B cell (primary cell): ENCODE results near the gene THBS2. TPM values are rescaled to one million over a fixed set of nuclear protein-coding genes. Genes with fewer than 3 reads are reported as not detected.
"Not testable (repeated sequence)": the region's sequence is repeated elsewhere in the genome, so short reads cannot be mapped to it uniquely, and the experiment has no call there.

Experiments used
- ATAC-seq: fragments of 200-7000 bp; cut with Tn5 transposase; one replicate; pipeline ENCODE4 v1.10.0; 2021; ENCODE audit warnings: low read depth, mild to moderate bottlenecking, moderate number of reproducible peaks, moderate library complexity
- CTCF ChIA-PET: fragments of 350-600 bp; sonication (Branson Sonifier 250); formaldehyde crosslinking; loops from one replicate; lab custom pipeline; 2021; ENCODE audit warnings: antibody characterized with exemption, inconsistent platforms; lab: Charles Lee
- POLR2A ChIA-PET: fragments of 350-600 bp; sonication (Branson Sonifier 250); formaldehyde crosslinking; loops from one replicate; lab custom pipeline; 2021; ENCODE audit warnings: antibody characterized with exemption; lab: Charles Lee
- DNase-seq: peaks from one replicate; pipeline ENCODE4 v3.0.0; 2013
- H2AFZ ChIP-seq: 2 replicates; pipeline ENCODE4 v1.6.1; 2012; ENCODE audit warnings: mild to moderate bottlenecking, low read depth, low read length; ENCODE audit not compliant: insufficient read depth, poor library complexity, severe bottlenecking
- H3K27ac ChIP-seq, 2 donors: 1 replicate in 1 of 2; 2 replicates in 1 of 2; pipeline ENCODE4 v1.5.1; 2012 to 2013; ENCODE audit warnings: low read length in 2 of 2, mild to moderate bottlenecking in 2 of 2, moderate library complexity in 1 of 2
- H3K27me3 ChIP-seq, 4 experiments: fragments of 200-600 bp in 1 of 4; sonication (generic) in 1 of 4; replicated peaks in 1 of 4; 1 replicate in 2 of 4; 2 replicates in 2 of 4; pipeline versions ENCODE4 v1.6.1 to v1.7.0; 2013 to 2016; ENCODE audit warnings: low read length in 3 of 4, mild to moderate bottlenecking in 2 of 4, mixed read lengths in 1 of 4, moderate library complexity in 1 of 4; ENCODE audit not compliant: insufficient read depth in 4 of 4, control insufficient read depth in 3 of 4; ENCODE audit errors: control extremely low read depth in 1 of 4
- H3K36me3 ChIP-seq, 2 experiments: replicated peaks in 1 of 2; 1 replicate in 1 of 2; 2 replicates in 1 of 2; pipeline versions ENCODE4 v1.6.1 to v1.7.1; 2013; ENCODE audit warnings: low read length in 1 of 2; ENCODE audit not compliant: insufficient read depth in 2 of 2, control insufficient read depth in 1 of 2; ENCODE audit errors: control extremely low read depth in 1 of 2, extremely low read depth in 1 of 2
- H3K4me1 ChIP-seq, 2 donors: fragments of 200-600 bp in 1 of 2; sonication (generic) in 1 of 2; 1 replicate in 1 of 2; 2 replicates in 1 of 2; pipeline versions ENCODE4 v1.5.1 to v1.6.1; 2013 to 2017; ENCODE audit warnings: low read length in 2 of 2; ENCODE audit not compliant: control insufficient read depth in 2 of 2, insufficient read depth in 2 of 2
- H3K4me2 ChIP-seq: replicated peaks from 2 replicates; pipeline ENCODE3; 2012; ENCODE audit warnings: mild to moderate bottlenecking, low read depth, low read length; ENCODE audit not compliant: poor library complexity, severe bottlenecking
- H3K4me3 ChIP-seq, 5 experiments: fragments of 200-600 bp in 1 of 5; sonication (generic) in 1 of 5; 1 replicate in 3 of 5; 2 replicates in 2 of 5; pipeline versions ENCODE4 v1.5.1 to v1.7.0; 2011 to 2016; ENCODE audit warnings: low read length in 4 of 5, mild to moderate bottlenecking in 4 of 5, low read depth in 2 of 5, control low read depth in 1 of 5, moderate library complexity in 1 of 5; ENCODE audit not compliant: insufficient read depth in 1 of 5; ENCODE audit errors: control extremely low read depth in 1 of 5, extremely low read depth in 1 of 5
- H3K79me2 ChIP-seq: fragments of 200-600 bp; sonication (generic); one replicate; pipeline ENCODE4 v1.6.0; 2016; ENCODE audit warnings: low read length; ENCODE audit not compliant: control insufficient read depth, insufficient read depth
- H3K9ac ChIP-seq: fragments of 200-600 bp; sonication (generic); 2 replicates; pipeline ENCODE4 v1.6.1; 2017; ENCODE audit warnings: mild to moderate bottlenecking, low read length, moderate library complexity
- H3K9me3 ChIP-seq, 3 donors: one replicate each; pipeline versions ENCODE4 v1.6.1 to v1.7.1; 2013; ENCODE audit warnings: low read length in 2 of 3; ENCODE audit not compliant: control insufficient read depth in 2 of 3, insufficient read depth in 1 of 3; ENCODE audit errors: control extremely low read depth in 1 of 3
- H4K20me1 ChIP-seq: 2 replicates; pipeline ENCODE4 v1.6.0; 2012; ENCODE audit warnings: mild to moderate bottlenecking, low read length; ENCODE audit not compliant: insufficient read depth, control insufficient read depth, poor library complexity, severe bottlenecking
- H3K27ac Mint-ChIP-seq: one replicate; pipeline ENCODE4 v1.8.0; 2021; ENCODE audit warnings: mixed read lengths
- H3K27me3 Mint-ChIP-seq: one replicate; pipeline ENCODE4 v1.8.0; 2021; ENCODE audit warnings: mixed read lengths
- H3K4me1 Mint-ChIP-seq: one replicate; pipeline ENCODE4 v1.8.0; 2021; ENCODE audit warnings: mixed read lengths
- H3K4me3 Mint-ChIP-seq: one replicate; pipeline ENCODE4 v1.8.0; 2021; ENCODE audit warnings: mixed read lengths
- H3K9me3 Mint-ChIP-seq: one replicate; pipeline ENCODE4 v1.8.0; 2022; ENCODE audit warnings: mixed read lengths; ENCODE audit not compliant: insufficient read depth
- CTCF ChIP-seq: fragments of 200-600 bp; IDR thresholded peaks from one replicate; pipeline ENCODE4 v1.8.0; 2022; ENCODE audit warnings: antibody characterized with exemption, mild to moderate bottlenecking
- EZH2 ChIP-seq: IDR thresholded peaks from 2 replicates; pipeline ENCODE4 v1.6.1; 2012; ENCODE audit warnings: borderline replicate concordance, low read depth, mild to moderate bottlenecking, moderate library complexity, low read length; ENCODE audit not compliant: insufficient read depth, poor library complexity, severe bottlenecking
- WGBS: methylation state at CpG from one replicate; pipeline ENCODE4 v1.1.5; 2013; ENCODE audit warnings: missing lambda C conversion rate; ENCODE audit not compliant: insufficient coverage; 5-methylcytosine and 5-hydroxymethylcytosine counted together
- intact Hi-C: fragments of 100-400 bp; cut with micrococcal nuclease; formaldehyde crosslinking; loops from one replicate; pipeline ENCODE4 v1.10.0; 2022
- polyA plus RNA-seq: library from polyadenylated mRNA; depleted of rRNA; stranded (reverse); fragments of >200 nt; gene quantifications from 2 replicates; pipeline ENCODE4 v1.2.3, GENCODE V29; 2012
- total RNA-seq, 2 donors: library from RNA; stranded (reverse); fragments of 120-200 nt in 1 of 2; gene quantifications; 1 replicate in 1 of 2; 2 replicates in 1 of 2; pipeline versions ENCODE4 v1.2.3 to v1.2.4, GENCODE V29; 2013 to 2022

Gene THBS2
- total and polyA plus RNA-seq, 2 donors (not counting 1 experiment from before 2014, with no cell fraction given), result not detected

- Histone ChIP-seq H3K79me2 (no peaks in the 10 kb centered on the region), H3K9ac (no peak overlapping the region), H3K27me3 (no peaks in the 10 kb centered on the region), H3K9me3 (peaks cover 0 to 6% (median 0%) of the 10 kb centered on the region in 3 donors), H3K4me1 (no peaks in the 10 kb centered on the region), H3K36me3 (no peaks in the 10 kb centered on the region), H4K20me1 (no peaks in the 10 kb centered on the region), H3K4me3 (no peak overlapping the region), H3K27ac (no peak overlapping the region), H3K4me2 (no peak overlapping the region), H2AFZ (no peak overlapping the region)
- ChIA-PET CTCF (no interaction called here), POLR2A (no interaction called here)
- intact Hi-C loops, result no loop called here
- ATAC-seq (no peak), DNase-seq (no peak)
- Mint-ChIP-seq H3K4me1 (no peaks in the 10 kb centered on the region), H3K27ac (no peak overlapping the region), H3K9me3 (no peaks in the 10 kb centered on the region), H3K27me3 (peaks cover 4% of the 10 kb centered on the region), H3K4me3 (no peak overlapping the region)
- no peak for TF ChIP-seq EZH2
- TF ChIP-seq CTCF, result no peak
Measured at GRCh38 chr6:169302255-169302654, 48.6 kb upstream of the THBS2 start.

GRCh38 chr6:169300916-169301315 lies 47.3 kb upstream of the THBS2 start:
- POLR2A ChIA-PET, result no interaction called here
- H3K9me3 Mint-ChIP-seq, result no peaks in the 10 kb centered on the region
- intact Hi-C loops, result no loop called here
- H3K4me1 Mint-ChIP-seq, result no peaks in the 10 kb centered on the region
- ATAC-seq (no peak), DNase-seq (no peak)
- TF ChIP-seq EZH2, result no peak
- TF ChIP-seq CTCF, result no peak
- no peaks in the 10 kb centered on the region for H4K20me1 ChIP-seq
- no peaks in the 10 kb centered on the region for H3K27me3 ChIP-seq
- no peak overlapping the region for H3K27ac Mint-ChIP-seq
- H3K4me2 ChIP-seq, result no peak overlapping the region
- H2AFZ ChIP-seq, result no peak overlapping the region
- no CpG with 5 or more reads among the region's 4 CpGs for WGBS
- H3K4me3 ChIP-seq, result no peak overlapping the region
- no peak overlapping the region for H3K27ac ChIP-seq
- no peaks in the 10 kb centered on the region for H3K4me1 ChIP-seq
- H3K4me3 Mint-ChIP-seq, result no peak overlapping the region
- H3K9ac ChIP-seq, result no peak overlapping the region
- H3K9me3 ChIP-seq, result peaks cover 0 to 9% (median 0%) of the 10 kb centered on the region in 3 donors
- CTCF ChIA-PET, result no interaction called here
- H3K79me2 ChIP-seq, result no peaks in the 10 kb centered on the region
- peaks cover 9% of the 10 kb centered on the region for H3K27me3 Mint-ChIP-seq
- no peaks in the 10 kb centered on the region for H3K36me3 ChIP-seq

- H3K9ac ChIP-seq, H3K27ac ChIP-seq, H3K36me3 ChIP-seq, H3K27me3 ChIP-seq, H3K9me3 Mint-ChIP-seq, H3K4me2 ChIP-seq, ATAC-seq, H3K4me3 ChIP-seq, H3K27ac Mint-ChIP-seq, H4K20me1 ChIP-seq, H3K4me1 Mint-ChIP-seq, intact Hi-C loops, POLR2A ChIA-PET, CTCF ChIA-PET, H3K4me1 ChIP-seq, H3K79me2 ChIP-seq, DNase-seq, H3K9me3 ChIP-seq, H3K4me3 Mint-ChIP-seq, H2AFZ ChIP-seq: not testable (repeated sequence)
- H3K27me3 Mint-ChIP-seq, result peaks cover 12% of the 10 kb centered on the region
- no CpG with 5 or more reads among the region's 1 CpG for WGBS
Measured at GRCh38 chr6:169298626-169299025, 45.0 kb upstream of the THBS2 start.
